ENCODE results near the gene AFTPH.

GRCh38 chr2:64594226-64594989 lies 70.3 kb downstream of the AFTPH start:
- TF ChIP-seq CTCF (IDR thresholded peaks at IDR 0.05): no peak
- TF ChIP-seq POLR2A (IDR thresholded peaks at IDR 0.05): no peak
